Activated naive CD4-positive, alpha-beta T cell (primary cell): ENCODE results near the gene AGAP3.
A peak's percentile ranks its signal among the peaks of the same experiment; 100 is the strongest.

Experiments used
- DNase-seq, 4 experiments: peaks; one replicate each; lab custom pipeline; 2025; lab: John Stamatoyannopoulos, UW

Gene AGAP3

DNA sequence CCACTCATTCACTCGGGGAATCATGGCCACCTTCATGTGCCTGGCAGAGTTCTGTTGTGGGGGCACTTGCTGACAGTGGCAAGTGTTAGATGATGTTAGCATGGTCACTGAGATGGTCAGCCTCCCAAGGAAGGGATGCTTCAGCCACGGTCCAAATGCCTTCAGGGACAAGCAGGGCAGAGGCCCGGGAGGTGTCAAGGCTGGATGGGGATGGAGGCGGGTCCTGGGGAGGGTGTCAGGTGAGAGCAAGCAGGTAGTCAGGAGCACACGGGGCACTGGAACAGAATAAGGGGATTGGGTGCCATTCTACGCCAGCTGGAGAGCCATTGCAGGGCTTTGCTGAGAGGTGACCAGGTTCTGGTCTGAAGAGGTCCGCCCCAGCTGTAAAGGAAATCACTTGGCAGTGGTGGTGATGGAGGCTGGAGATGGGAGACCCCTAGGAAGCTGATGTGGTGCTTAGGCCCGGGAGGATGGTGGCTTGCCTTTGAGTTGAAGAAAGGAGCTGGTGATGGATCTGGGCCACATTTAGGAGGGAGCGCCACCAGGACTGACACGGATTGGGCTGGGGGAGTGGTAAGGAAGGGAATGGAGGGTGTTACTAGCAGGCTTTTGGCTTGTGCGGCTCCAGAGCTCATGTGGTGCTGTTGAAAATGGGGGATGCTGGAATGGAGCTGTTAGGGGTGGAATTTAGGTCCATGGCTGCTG lies 24.1 kb downstream of the AGAP3 start:
- DNase-seq = no peak

DNA sequence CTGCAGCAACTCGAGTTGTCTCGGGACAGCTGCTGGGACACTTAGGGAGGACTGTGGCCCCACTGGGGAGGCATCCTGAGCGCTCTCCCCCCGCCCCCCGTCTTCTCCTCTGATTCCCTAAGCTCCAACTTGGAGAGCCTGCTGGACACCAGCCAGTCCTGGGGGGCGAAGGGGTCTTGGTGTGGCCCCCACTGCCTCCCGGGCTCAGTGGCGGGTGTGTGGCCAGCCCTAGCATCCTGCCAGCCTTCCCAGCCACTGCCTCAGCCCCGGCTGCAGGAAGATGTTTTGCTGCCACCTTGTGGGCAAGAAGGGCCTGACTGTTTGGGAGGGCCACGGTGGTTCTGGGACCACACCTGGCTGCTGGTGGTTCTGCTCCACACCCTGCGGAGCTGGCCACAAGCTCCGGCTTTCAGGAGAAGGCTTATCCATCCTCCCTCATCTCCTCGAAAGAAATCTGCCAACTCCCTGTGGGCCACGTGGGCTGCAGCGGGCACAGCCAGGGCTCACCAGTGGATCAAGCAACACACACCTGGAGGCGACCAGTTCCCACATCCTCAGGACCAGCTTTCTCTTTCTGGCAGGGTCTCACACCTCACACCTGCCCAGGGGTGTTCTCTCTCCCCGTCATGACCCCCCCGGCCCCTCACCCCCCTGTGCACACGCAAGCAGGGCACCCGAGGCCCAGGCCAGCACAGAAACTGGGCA lies 24.8 kb downstream of the AGAP3 start:
- peak; percentile 26 to 67 (median 52) for DNase-seq

- no peak for DNase-seq
Measured at GRCh38 chr7:151113344-151114150, 27.3 kb downstream of the AGAP3 start.

- DNase-seq = no peak
Measured at GRCh38 chr7:151114151-151115090, 28.1 kb downstream of the AGAP3 start.

DNA sequence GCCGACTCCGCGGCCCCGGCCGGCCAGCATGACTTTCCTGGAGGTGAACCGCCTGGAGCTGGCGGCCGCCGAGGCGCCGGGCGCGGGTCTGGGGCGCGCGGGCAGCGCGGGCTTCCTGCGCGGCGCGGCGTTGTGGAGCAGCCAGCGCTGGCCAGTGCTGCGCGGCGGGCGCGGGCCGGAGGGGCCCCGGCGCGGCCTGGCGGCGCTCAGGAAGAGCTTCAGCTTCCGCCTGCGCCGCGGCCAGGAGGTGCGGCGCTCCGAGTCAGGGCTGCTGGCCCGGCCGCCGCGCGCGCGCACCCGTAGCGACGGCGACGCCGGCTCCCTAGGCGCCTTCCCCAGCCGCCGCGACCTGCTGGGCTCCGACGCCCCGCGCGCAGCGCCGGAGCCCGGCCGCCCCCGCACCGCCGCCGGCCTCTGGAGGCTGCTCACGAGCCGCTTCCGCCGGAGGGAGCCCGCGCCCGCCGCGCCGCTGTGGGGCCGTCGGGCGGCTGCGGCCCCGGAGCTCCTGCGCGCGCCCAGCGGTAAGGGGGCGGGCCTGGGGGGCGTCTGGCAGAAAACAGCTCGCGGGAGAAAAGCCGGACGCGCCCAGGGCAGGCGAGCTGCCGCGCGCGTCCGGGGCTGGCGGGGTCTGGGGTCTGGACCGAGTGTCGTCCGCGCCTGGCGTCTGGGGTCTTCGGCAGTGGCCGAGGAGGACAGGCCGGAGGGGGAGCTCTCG lies 29.0 kb downstream of the AGAP3 start:
- DNase-seq = peak in 1 of 4 experiments; percentile 7

GRCh38 chr7:151115836-151116418 lies 29.7 kb downstream of the AGAP3 start:
- no peak for DNase-seq

- DNase-seq = no peak
Measured at GRCh38 chr7:151116603-151117440, 30.5 kb downstream of the AGAP3 start.

GRCh38 chr7:151117565-151117964 lies 31.3 kb downstream of the AGAP3 start:
- DNase-seq = peak in 1 of 4 experiments; percentile 42

DNA sequence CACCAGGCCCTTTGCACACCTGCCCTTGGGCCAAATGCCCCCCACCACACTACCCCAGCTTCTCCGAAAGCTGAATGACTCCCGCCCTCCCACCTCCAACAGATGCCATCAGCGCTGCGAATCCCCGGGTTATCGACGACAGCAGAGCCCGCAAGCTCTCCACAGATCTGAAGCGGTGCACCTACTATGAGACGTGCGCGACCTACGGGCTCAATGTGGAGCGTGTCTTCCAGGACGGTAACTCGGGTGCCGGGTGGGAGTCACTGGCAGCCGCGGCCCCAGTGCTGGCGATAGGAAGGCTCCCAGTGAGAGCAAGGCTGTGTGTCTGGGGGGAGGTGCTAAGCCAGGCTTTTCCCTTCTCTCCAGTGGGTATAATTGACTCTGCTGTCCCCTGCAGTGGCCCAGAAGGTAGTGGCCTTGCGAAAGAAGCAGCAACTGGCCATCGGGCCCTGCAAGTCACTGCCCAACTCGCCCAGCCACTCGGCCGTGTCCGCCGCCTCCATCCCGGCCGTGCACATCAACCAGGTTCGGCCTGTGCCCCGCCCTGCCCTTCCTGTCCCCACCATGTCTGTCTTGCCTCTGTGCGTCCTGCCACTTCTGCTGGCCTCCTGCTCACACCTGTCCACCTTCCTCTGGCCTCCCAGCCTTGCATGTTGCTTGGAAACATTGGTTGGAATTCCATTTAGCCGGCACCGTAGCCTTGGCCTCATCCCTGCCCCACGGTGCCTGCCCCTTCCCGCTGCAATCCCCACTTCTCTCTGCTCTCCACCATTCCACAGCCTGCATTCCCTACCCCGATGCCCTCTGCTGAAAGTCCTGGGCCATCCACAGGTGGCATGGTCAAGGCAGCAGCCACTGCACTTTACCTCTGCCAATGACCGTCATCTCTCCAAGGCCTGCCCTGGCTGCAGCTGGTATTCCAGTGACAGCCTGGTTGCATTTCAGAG lies 32.1 kb downstream of the AGAP3 start:
- DNase-seq = no peak

DNA sequence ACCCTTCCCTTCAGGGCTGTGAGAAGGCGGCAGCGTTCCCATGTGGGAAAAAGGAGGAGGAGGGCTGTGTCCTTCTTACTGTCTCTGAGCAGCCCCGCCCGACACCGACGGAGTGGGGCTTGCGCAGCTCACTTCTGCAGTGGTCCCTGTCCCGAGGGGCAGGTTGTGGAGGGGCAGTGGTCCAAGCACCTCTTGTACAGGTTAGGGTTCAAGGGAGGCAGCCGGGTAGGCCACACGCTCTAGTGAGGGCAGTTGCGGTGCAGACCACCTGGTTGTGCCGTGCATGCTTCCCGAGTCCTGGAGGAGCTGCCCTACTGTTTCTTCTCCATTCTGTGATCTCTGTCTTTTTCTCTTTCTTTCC lies 32.8 kb downstream of the AGAP3 start:
- no peak for DNase-seq

GRCh38 chr7:151119902-151120301 lies 33.6 kb downstream of the AGAP3 start:
- no peak for DNase-seq

GRCh38 chr7:151120896-151121295 lies 34.6 kb downstream of the AGAP3 start:
- no peak for DNase-seq

DNA sequence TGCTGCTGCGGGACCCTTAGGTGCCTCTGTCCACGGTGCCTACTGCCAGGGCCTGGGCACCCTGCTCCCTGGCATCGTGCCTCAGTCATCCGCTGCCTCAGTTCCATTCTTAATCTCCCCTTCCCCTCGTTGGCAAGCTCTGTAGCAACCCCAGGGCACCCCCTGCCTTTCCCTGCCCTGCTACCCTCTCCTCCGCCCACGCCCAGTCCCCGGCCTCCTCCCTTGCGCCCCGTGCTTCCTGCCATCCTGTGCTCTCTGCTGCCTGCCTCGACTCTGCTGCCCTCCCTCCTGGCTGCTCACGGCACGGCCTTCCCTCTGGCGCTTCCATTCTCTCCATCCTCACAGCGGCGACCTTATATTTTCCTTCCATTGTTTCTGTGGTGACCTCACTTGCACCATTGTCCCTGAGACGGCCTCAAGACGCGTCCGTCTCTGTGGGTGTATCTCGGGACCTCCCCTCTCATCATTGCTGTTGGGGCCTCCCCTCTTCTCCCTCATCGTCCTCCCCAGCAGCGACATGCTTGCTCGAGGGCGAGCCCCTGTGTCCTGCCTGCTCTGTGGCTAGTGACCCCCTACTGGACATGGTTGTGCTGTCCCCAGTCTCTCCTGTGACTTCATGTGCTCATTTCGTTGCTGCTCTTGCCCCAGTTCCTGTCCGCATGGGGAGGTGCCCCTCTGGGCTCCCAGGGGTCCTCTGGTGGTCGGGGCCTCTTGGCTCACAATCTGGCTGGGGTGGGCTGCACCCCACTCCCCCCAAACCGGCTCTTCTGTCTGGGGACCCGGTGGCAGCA lies 35.3 kb downstream of the AGAP3 start:
- DNase-seq = no peak

GRCh38 chr7:151122276-151122675 lies 36.0 kb downstream of the AGAP3 start:
- no peak for DNase-seq

DNA sequence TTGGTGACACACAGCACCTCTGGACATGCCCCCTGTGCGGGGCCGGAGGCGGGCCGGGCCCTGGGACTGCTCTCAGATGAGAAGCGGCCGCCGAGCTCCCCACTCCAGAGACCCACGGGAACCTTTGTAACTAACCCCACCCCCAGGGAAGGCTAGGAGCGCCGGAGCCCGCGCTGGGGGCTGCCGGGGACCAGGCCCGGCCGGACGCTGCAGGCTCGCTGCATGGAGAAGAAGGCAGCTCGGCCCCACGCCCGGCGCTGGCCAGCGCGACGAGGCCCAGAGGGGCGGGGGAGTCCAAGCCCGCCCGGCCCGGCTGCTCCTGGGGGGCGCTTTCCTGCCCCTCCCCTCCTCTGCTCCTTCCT lies 36.5 kb downstream of the AGAP3 start:
- DNase-seq = no peak

- DNase-seq = no peak
Measured at GRCh38 chr7:151123158-151123821, 37.0 kb downstream of the AGAP3 start.

DNA sequence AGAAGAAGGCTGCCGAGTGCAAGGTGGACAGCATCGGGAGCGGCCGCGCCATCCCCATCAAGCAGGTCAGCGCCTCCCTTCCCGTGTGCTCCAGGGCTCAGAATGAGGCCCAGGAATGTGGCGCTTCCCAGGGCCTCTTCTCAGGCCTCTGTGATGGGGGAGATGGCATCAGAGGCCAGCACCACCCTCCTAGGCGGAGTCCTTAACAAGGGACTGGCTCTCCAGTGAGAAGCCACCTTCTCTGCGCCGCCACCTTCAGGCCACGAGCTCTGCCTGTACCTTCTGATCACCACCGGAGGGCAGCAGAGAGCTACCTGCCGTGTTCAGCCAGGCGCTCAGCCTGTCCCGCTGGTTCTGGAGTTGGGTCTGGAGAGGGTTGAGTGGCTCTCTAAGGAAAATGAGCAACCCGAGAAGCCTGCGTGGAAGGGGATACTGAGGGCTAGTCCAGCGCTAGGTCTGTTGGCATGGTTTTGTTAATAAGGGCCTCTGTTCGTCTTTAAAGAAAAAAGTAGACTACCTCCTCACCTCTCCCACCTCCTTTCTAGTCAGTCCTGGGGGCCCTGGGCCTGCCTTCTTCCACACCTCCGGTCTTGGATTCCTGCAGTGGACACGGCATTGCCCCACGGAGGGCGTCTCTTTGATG lies 37.7 kb downstream of the AGAP3 start:
- DNase-seq = peak; percentile 58 to 74 (median 74)
